Hindlimb muscle (tissue), 1 donor: ENCODE data around the gene SPP1. TPM values are rescaled to one million over a fixed set of nuclear protein-coding genes. Genes with fewer than 3 reads are reported as not detected.
"Not testable (repeated sequence)": the region's sequence is repeated elsewhere in the genome, so short reads cannot be mapped to it uniquely, and the experiment has no call there.

Experiments
- DNase-seq: peaks from one replicate; pipeline ENCODE4 v3.0.0-alpha.2; 2013
- polyA plus RNA-seq: library from polyadenylated mRNA; unstranded; fragments of 120-200 nt; gene quantifications from one replicate; pipeline ENCODE4 v1.2.1, GENCODE V29; 2013; ENCODE audit not compliant: insufficient read length

Gene SPP1
- polyA plus RNA-seq, 1 donor, result 196 TPM

DNA sequence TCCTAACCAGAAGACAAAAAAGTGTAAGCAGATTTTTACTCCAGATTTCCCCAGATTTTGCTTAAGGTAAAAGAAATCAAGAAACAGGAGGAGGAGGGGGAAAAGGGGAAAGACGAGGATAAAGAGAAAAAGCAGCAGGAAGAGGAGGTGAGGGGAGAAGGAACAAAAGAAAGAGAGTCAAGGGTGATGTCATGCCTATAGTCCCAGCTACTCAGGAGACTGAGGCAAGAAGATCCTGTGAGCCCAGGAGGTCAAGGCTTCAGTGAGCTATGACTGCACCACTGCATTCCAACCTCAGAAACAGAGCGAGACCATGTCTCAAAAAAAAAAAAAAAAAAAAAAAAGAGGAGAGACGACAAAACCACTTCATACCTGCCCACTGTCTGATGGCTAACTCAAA, 19.9 kb downstream of the SPP1 start:
- no peak for DNase-seq

DNA sequence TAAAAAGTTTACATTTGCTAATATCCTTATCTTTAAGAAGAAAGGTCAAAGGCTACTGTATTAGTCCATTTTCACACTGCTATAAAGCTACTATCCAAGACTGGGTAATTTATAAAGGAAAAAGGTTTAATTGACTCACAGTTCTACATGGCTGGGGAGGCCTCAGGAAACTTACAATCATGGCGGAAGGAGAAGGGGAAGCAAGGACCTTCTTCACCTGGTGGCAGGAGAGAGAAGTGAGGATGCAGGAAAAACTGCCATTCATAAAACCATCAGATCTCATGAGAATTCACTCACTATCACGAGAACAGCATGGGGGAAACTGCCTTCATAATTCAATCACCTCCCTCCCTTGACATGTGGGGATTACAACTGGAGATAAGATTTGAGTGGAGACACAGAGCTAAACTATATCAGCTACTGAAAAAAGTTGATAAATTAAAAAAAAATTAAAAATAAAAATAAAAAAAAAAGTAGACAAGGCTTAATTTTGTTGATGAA, 23.7 kb downstream of the SPP1 start:
- not testable (repeated sequence) for DNase-seq

DNA sequence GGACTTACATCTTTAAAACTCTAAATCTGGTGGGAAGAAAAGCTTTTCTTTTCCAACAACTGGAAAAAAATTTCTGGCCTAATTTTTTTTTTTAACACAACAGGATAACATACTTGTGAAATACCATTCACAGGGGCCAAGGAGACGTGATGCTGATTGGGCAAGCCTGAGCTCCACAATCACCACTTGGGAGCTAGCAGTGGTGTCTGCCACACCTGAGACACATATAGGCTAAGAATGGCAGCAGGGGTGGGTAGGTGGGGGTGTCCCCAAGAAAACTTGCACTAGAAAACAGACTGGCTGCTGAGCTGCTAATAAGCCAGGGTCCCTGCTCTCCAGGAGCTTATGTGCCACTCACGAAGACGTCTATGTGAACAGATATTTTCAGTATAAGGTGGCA, 26.4 kb downstream of the SPP1 start:
- DNase-seq, result no peak

DNA sequence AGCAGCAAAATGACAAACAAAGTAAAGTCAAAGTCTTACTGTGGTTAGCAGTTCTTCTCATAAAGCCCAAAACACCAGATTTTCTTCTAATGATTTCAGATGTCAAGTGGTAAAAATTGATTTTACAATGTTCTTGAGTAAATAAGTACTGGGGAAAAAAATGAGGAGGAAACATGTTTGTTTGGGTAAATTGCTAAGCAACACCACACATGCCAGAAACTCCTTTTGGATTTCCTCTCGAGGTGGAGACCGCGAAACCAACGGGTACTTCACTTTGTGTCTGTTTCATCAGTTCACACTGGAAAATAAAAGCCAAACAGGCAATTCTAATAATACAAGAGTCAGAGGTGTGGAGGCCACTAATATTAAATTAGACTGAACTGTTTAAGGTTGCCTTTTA, 27.3 kb downstream of the SPP1 start:
- DNase-seq, result no peak

DNA sequence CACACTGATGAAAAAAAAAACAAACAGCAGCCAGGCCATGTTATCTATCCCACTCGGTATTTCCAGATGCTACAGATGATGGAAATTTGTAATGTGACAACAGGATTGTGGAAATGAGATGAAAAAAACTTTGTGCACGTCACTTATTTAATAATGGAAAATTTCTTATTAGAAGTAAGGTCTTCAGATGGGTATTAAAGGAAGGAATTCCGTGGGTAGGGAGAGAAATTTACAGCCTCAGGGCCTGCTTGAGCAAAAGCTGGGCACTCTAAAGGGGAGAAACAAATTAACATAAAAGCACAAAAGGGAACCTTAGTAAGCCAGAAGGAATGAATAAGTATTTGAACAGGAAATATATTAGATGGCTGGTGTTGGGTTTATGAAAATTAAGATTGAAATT, 27.7 kb downstream of the SPP1 start:
- DNase-seq, result no peak

DNA sequence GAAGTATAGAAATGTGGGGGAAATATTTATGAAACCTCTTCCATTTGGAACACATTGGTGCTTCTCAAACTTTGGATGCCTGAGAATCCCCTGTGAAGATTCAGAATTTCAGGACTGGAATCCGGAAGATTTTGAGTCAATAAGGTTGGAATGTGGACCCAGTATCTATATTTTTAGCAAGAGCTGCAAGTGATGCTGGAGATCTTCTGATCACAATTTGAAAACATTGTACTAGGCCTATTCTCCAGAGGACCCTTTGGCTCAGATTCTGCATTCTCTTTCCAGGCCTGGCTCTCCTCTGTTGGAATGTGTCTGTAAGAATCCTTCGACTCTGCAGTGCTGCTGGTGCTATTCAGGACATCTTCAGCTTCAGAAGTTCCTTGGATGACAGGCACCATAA, 29.6 kb downstream of the SPP1 start:
- peak; percentile 23 for DNase-seq

DNA sequence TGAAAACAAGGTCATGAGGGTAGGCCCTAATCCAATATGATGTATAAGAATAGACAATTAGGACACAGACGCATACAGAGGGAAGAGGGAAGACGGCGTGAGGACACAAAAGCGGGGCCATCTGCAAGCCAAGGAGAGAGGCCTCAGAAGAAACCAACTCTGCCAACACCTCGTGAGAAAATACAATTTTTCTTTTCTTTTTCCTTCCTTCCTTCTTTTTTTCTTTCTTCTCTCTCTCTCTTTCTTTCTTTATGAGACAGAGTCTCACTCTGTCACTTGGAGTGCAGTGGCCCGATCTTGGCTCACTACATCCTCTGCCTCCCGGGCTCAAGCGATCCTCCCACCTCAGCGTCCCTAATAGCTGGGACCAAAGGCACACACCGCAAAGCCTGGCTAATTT, 30.4 kb downstream of the SPP1 start:
- DNase-seq, result no peak

DNA sequence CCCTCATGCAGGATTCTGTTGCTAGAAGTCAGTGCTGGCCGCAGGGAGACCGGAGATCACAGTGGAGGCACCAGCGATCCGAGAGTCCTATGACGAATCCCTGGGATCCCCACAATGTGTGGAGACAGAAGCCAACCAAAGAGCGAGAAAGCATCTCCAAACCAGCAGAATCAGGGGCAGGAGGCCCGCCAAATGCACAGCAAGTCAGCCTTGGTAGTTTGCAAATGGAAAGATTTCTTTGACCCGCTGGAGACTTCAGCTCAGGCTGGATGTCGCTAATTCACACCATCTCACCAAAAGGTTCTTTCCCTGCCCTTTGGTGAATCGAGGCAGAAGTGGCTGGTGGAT, 31.4 kb downstream of the SPP1 start:
- DNase-seq, result peak; percentile 37

DNA sequence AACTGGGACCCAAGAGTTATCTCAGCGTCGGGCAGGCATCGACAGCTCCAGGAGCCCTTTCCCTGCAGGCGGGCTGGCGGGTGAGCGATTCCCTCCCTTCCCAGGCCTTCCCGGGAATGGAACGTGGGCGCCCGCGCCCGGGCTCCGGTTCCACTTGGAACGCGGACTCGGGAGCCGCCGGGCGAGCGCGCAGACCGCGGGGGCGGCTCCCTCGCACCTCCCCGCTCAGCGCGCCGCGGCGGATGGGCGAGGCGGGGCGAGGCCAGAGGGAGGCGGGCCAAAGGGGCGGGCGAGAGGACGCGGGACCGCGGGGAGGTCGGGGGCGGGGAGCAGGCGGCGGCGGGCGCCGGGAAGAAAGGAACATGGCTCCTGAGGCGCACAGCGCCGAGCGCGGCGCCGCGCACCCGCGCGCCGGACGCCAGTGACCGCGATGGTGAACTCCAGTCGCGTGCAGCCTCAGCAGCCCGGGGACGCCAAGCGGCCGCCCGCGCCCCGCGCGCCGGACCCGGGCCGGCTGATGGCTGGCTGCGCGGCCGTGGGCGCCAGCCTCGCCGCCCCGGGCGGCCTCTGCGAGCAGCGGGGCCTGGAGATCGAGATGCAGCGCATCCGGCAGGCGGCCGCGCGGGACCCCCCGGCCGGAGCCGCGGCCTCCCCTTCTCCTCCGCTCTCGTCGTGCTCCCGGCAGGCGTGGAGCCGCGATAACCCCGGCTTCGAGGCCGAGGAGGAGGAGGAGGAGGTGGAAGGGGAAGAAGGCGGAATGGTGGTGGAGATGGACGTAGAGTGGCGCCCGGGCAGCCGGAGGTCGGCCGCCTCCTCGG, 32.0 kb downstream of the SPP1 start, which contains the start of gene PKD2:
TSS of gene PKD2 (plus strand) at position 332 of the 818 bp plus-strand sequence. CDS start at position 431, 99 bp downstream.
- DNase-seq, result peak; percentile 93

DNA sequence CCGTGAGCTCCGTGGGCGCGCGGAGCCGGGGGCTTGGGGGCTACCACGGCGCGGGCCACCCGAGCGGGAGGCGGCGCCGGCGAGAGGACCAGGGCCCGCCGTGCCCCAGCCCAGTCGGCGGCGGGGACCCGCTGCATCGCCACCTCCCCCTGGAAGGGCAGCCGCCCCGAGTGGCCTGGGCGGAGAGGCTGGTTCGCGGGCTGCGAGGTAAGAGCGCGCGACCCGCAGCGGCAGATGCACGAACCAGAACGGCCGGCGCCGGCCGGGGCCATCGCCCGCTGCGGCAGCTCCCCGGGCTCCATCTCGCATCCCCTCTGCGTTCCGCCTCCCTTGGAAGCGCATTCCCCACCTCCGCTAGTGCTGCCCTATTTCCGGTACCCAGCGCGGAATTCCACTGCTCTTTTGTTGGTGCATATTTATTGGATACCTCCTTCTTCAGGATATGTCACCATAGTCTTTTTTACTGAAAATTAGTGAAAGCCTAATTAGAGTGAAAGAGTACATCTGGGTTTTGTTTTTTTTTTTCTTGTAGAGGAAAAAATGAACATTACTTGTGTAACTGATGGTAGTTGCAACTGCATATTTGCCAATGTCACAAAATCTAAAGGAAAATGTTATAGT, 32.7 kb downstream of the SPP1 start:
- peak; percentile 45 for DNase-seq

DNA sequence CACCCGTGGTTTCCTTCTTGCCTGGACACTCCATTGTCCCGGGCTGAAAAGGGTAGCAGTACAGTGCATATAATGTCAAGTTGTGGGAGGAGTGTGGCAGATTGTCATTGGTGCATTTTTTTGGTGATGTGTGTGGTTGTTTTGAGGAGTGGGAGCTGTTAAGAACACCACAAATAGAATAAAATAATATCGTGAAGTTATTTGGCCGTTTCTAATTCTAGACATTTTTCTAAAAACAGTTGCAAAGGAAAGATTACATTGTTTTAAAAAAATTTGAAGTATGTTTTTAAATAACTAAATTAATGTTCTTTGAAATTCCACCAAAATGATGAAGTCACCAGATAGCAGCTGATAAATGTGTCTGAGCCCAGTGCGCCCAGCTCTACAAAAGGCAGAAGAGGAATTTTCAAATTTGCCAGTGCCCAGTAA, 33.2 kb downstream of the SPP1 start:
- DNase-seq, result peak; percentile 26

DNA sequence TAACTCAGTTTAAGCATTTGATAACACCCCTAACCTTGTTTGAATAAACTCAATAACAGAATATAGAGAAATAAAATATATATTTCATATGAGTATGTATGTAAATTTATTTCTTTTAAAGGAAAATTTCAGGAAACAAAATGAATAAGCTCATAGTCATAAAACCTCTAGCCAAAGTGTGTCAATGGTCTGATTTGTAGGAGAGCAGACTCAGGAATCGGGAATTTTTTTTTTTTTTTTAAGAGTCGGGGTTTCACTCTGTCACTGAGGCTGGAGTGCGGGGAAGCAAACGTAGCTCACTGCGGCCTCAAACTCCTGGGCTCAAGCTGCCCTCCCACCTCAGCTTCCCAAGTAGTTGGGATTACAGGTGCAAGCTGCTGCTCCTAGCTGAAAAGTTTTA, 34.4 kb downstream of the SPP1 start:
- DNase-seq, result no peak

DNA sequence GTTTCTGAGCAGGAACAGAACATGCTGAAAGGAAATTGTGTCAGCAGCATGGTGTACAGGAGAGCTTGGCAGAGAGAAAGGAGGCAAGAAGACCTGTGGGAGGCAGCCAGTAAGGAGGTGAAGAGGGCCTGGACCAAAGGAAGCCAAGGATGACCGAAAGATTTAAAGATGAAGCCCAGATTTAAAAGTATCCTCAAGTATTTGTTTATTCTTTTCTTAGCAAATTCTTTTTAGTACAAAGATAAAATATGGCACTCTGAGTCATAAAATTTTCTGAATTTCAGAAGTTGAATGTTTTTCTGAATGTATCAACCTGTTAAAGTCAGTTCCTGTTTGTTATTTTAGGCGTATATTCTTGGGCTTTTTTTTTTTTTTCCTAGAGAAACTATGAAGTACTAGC, 35.5 kb downstream of the SPP1 start:
- DNase-seq, result no peak

DNA sequence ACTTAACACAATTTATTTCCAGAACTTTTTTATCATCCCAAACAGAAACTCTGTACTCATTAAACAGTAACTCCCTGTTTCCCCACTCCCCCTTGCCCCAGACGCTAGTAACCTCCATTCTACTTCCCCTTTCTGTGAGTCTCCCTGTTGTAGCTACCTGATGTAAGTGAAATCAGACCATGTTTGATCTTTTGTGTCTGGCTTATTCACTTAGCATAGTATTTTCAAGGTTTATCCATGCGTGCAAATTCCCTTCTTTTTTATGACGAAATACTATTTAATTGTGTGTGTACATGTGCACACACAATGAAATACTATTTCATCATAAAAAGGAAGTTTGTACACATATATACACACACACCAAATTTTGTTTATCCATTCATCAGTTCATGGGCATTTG, 37.1 kb downstream of the SPP1 start:
- DNase-seq, result no peak

DNA sequence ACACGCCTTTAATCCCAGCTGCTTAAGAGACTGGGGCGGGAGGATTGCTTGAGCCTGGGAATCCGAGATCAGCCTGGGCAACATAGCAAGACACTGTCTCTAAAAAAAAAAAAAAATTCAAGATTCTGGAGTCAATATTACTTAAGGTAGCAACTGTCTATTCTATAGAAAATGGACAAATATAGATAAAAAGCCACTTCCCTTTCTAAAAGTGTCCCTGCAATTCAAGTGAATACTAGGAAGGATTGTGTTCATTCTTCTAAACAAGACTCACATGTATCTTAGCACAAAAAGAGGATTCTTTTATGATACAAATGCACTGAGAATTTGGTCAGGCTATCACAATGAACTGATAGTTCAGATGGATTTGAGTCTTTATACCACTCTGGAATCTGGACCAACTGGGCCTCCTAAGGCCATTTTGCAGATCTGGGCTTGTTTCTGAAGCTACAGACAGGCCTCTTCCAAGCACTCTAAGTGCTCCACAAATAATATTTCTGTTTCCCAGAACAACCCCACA, 38.9 kb downstream of the SPP1 start:
- DNase-seq, result no peak

DNA sequence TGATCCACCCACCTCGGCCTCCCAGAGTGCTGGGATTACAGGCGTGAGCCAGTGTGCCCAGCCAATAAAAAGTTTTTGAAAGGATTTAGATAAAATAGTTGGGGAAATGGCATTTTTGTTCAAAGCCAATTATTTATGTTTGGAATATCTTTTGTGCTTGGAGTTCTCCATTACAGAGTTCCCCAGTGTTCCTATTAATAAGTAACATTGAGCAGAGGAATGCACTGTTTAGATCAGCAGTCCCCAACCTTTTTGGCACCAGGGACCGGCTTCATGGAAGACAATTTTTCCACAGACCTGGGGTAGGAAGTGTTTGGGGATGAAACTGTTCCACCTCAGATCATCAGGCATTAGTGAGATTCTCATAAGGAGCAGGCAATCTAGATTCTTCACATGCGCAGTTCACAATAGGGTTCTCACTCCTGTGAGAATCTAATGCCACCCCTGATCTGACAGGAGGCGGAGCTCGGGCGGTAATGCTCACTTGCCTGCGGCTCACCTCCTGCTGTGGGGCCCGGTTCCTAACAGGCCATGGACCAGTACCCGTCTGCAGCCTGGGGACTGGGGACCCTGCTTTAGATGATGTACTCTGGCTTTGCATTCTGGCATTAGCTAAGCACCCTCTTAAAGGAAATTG, 40.3 kb downstream of the SPP1 start:
- no peak for DNase-seq

DNA sequence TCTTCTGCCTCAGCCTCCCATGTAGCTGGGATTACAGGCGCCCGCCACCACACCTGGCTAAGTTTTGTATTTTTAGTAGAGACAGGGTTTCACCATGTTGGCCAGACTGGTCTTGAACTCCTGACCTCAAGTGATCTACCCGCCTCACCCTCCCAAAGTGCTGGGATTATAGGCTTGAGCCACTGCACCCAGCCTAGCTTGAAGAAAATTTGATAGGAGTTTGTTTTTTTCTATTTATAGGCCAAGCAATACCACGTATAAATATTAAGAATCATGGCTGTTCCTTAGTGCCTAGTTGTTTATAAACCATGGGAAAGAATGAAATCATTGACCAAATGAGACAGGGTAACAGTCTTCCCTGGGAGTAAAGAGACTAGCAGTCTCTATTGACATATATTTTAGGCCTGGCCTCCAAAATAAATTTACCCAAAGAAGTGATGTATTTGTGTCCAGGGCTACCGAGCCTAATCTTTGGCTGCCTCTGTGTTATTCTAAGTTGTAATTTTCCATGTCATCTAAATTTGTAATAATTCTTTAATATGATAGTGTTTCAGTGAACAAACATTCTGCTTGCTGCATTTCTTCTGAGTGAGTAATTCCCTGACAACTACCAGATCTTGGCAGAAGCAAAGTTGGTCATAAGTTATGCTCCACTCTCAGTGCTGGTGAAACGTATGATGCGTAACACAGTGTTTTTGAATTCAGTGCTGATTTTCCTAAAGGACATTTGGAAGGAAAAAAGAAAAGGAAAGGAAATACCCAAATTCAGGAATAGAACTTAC, 42.2 kb downstream of the SPP1 start:
- peak; percentile 79 for DNase-seq

DNA sequence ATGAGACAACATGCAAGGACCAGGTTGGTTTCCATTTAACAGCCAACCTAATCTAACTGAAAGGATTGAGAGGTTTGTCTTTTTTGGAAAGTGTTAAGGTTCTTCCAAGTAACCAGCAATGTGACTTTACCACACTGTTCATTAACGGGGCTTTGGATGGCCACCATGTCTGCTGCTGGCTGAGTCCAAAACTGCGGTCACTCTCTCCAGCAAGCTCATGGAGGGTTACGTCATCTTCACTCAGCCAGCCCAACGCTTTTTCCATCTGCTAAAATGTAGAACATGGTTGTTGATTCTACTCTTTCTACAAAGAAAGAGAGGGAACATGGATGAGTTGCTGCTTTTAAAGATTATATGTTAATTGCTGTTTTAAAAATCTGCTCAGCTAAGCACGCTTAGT, 43.0 kb downstream of the SPP1 start:
- peak; percentile 68 for DNase-seq

DNA sequence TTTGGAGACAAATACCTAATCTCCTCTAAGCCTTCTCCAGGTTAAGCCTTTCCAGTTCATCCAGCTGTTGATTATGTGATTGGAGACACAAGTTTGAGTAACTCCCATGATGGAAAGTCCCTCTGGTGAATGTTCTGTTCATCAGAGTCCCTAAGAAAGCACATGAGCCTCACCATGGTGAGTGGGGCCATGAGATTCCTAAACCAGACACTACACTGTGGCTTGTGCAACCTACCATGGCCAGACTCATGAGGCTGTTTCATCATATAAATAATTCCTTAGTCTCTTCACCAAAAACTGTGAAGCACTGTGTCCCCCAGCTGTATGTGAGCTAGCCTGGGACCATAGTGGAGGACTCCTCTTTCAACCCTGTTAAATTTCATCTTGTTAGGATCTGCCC, 46.3 kb downstream of the SPP1 start:
- no peak for DNase-seq

DNA sequence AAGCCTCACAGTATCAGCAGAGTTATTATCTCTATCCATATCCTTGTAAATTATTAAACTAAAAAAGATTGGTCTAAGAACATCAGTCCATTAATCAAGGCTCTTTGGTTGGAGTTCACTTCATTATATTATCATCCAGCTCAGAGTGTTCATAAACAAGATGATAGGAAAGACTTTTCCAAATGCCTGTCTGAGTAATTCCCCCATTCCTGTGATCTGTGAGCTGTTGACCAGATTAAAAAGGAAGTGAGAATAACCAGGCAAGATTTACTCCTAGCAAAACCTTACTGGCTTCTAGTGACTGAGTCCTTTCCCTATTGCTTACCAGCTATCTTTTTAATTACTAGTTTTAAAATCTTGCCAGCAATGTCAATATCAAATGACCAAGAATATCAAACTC, 46.8 kb downstream of the SPP1 start:
- no peak for DNase-seq

DNA sequence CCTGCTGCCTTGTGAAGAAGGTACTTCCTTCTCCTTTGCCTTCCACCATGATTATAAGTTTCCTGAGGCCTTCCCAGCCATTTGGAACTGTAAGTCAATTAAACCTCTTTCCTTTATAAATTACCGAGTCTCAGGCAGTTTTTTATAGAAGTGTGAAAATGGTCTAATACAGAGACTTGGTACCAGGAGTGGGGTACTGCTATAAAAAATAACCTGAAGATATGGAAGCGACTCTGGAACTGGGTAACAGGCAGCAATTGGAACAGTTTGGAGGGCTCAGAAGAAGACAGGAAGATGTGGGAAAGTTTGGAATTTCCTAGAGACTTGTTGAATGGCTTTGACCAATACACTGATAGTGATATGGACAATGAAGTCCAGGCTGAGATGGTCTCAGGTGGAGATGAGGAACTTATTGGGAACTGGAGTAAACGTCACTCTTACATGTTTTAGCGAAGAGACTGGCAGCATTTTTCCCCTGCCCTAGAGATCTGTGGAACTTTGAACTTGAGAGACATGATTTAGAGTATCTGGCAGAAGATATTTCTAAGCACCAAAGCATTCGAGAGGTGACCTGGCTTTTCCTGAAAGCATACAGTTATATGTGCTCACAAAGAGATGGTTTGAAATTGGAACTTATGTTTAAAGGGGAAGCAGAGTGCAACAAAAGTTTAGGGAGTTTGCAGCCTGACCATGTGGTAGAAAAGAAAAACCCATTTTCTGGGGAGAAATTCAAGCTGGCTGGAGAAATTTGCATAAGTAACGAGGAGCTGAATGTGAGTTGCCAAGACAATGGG, 50.6 kb downstream of the SPP1 start:
- DNase-seq, result not testable (repeated sequence)
